ENCODE measurements around the gene NRP2. TPM values are rescaled to one million over a fixed set of nuclear protein-coding genes. Genes with fewer than 3 reads are reported as not detected.

NRP2 gene
- 1 to 10 TPM; 7.1 to 8.1 TPM for total RNA-seq

GRCh38 chr2:205682239-205682970 lies at the start of gene NRP2:
NRP2 (plus strand) TSS chr2:205682501; CDS start chr2:205683291, 790 bp downstream.
- ChIA-PET POLR2A (no interaction called here), CTCF (interaction anchor here (1.0 kb wide), 2 partner anchors 8 to 14 kb away, joined by 3 read pairs; no protein-coding TSS in a partner anchor)
- H3K27ac Mint-ChIP-seq: no peak within 1 kb of the TSS
- H3K36me3 Mint-ChIP-seq (ENCODE audit: low read depth): no peaks in the 10 kb centered on the region
- peak; percentile 72 for DNase-seq
- no peaks in the 10 kb centered on the region for H3K9me3 Mint-ChIP-seq
- H3K4me1 Mint-ChIP-seq: peaks cover 52% of the 10 kb centered on the region
- H3K4me3 Mint-ChIP-seq: peak within 1 kb of the TSS; percentile 82
- H3K27me3 Mint-ChIP-seq: peaks cover 78% of the 10 kb centered on the region

- Mint-ChIP-seq H3K36me3 (ENCODE audit: low read depth) (no peaks in the 10 kb centered on the region), H3K4me3 (no peak overlapping the region), H3K9me3 (no peaks in the 10 kb centered on the region), H3K27me3 (no peaks in the 10 kb centered on the region), H3K4me1 (peaks cover 15% of the 10 kb centered on the region), H3K27ac (no peak overlapping the region)
- ChIA-PET CTCF (no interaction called here), POLR2A (no interaction called here)
- DNase-seq: no peak
Measured at GRCh38 chr2:205633994-205634393, 48.3 kb upstream of the NRP2 start.

GRCh38 chr2:205636549-205637319 lies 45.6 kb upstream of the NRP2 start:
- POLR2A ChIA-PET: no interaction called here
- Mint-ChIP-seq H3K4me3 (no peak overlapping the region), H3K9me3 (peaks cover 3% of the 10 kb centered on the region), H3K4me1 (peaks cover 15% of the 10 kb centered on the region), H3K36me3 (ENCODE audit: low read depth) (no peaks in the 10 kb centered on the region), H3K27ac (peak overlapping the region; percentile 27), H3K27me3 (peaks cover 3% of the 10 kb centered on the region)
- no peak for DNase-seq
- CTCF ChIA-PET: interaction anchor here (1.0 to 1.3 kb wide), 4 partner anchors 11 to 39 kb away, joined by 3 to 4 read pairs (median 4); no protein-coding TSS in a partner anchor

- POLR2A ChIA-PET: no interaction called here
- CTCF ChIA-PET: interaction anchor here (1.1 to 1.3 kb wide), 3 partner anchors 11 to 38 kb away, joined by 3 to 4 read pairs (median 4); no protein-coding TSS in a partner anchor
Measured at GRCh38 chr2:205637320-205637602, 45.0 kb upstream of the NRP2 start.

GRCh38 chr2:205637779-205638503 lies 44.4 kb upstream of the NRP2 start:
- Mint-ChIP-seq H3K9me3 (peaks cover 3% of the 10 kb centered on the region), H3K27me3 (peaks cover 5% of the 10 kb centered on the region), H3K27ac (no peak overlapping the region), H3K4me1 (peaks cover 15% of the 10 kb centered on the region), H3K4me3 (no peak overlapping the region), H3K36me3 (ENCODE audit: low read depth) (no peaks in the 10 kb centered on the region)
- no peak for DNase-seq
- ChIA-PET CTCF (interaction anchor here (1.1 to 1.3 kb wide), 2 partner anchors 17 to 38 kb away, joined by 4 read pairs; no protein-coding TSS in a partner anchor), POLR2A (interaction anchor here (0.9 kb wide), 1 partner anchor 9 kb away, joined by 4 read pairs; no protein-coding TSS in a partner anchor)

More at GRCh38 chr2:205637320-205637602, 45.0 kb upstream of the NRP2 start:
- Mint-ChIP-seq H3K36me3 (ENCODE audit: low read depth) (no peaks in the 10 kb centered on the region), H3K4me3 (no peak overlapping the region), H3K9me3 (peaks cover 3% of the 10 kb centered on the region), H3K4me1 (peaks cover 15% of the 10 kb centered on the region), H3K27me3 (peaks cover 3% of the 10 kb centered on the region), H3K27ac (no peak overlapping the region)
- DNase-seq: no peak

GRCh38 chr2:205640716-205641115 lies 41.6 kb upstream of the NRP2 start:
- H3K4me3 Mint-ChIP-seq: no peak overlapping the region
- H3K4me1 Mint-ChIP-seq: peaks cover 15% of the 10 kb centered on the region
- peaks cover 7% of the 10 kb centered on the region for H3K27me3 Mint-ChIP-seq
- no peak overlapping the region for H3K27ac Mint-ChIP-seq
- peaks cover 3% of the 10 kb centered on the region for H3K9me3 Mint-ChIP-seq
- ChIA-PET POLR2A (no interaction called here), CTCF (interaction anchor here (0.6 to 1.2 kb wide), 2 partner anchors 29 to 753 kb away, joined by 3 read pairs; no protein-coding TSS in a partner anchor)
- H3K36me3 Mint-ChIP-seq (ENCODE audit: low read depth): no peaks in the 10 kb centered on the region
- no peak for DNase-seq

GRCh38 chr2:205642599-205643356 lies 39.5 kb upstream of the NRP2 start:
- peaks cover 7% of the 10 kb centered on the region for H3K27me3 Mint-ChIP-seq
- no peak overlapping the region for H3K4me3 Mint-ChIP-seq
- ChIA-PET POLR2A (interaction anchor here (0.7 kb wide), 1 partner anchor 20 kb away, joined by 3 read pairs; no protein-coding TSS in a partner anchor), CTCF (interaction anchor here (1.0 kb wide), 1 partner anchor 20 kb away, joined by 3 read pairs; no protein-coding TSS in a partner anchor)
- peaks cover 3% of the 10 kb centered on the region for H3K9me3 Mint-ChIP-seq
- H3K36me3 Mint-ChIP-seq (ENCODE audit: low read depth): no peaks in the 10 kb centered on the region
- peaks cover 3% of the 10 kb centered on the region for H3K4me1 Mint-ChIP-seq
- DNase-seq: no peak
- no peak overlapping the region for H3K27ac Mint-ChIP-seq

GRCh38 chr2:205643391-205643885 lies 38.9 kb upstream of the NRP2 start:
- Mint-ChIP-seq H3K4me3 (no peak overlapping the region), H3K36me3 (ENCODE audit: low read depth) (no peaks in the 10 kb centered on the region), H3K27ac (no peak overlapping the region), H3K4me1 (no peaks in the 10 kb centered on the region), H3K27me3 (peaks cover 7% of the 10 kb centered on the region), H3K9me3 (peaks cover 3% of the 10 kb centered on the region)
- ChIA-PET CTCF (interaction anchor here (1.0 kb wide), 1 partner anchor 20 kb away, joined by 3 read pairs; no protein-coding TSS in a partner anchor), POLR2A (interaction anchor here (0.7 kb wide), 1 partner anchor 20 kb away, joined by 3 read pairs; no protein-coding TSS in a partner anchor)
- DNase-seq: no peak

- H3K4me1 Mint-ChIP-seq: no peaks in the 10 kb centered on the region
- CTCF ChIA-PET: interaction anchor here (1.1 to 1.8 kb wide), 2 partner anchors 15 to 83 kb away, joined by 3 to 5 read pairs; no protein-coding TSS in a partner anchor
- peaks cover 7% of the 10 kb centered on the region for H3K27me3 Mint-ChIP-seq
- H3K27ac Mint-ChIP-seq: no peak overlapping the region
- H3K9me3 Mint-ChIP-seq: peaks cover 3% of the 10 kb centered on the region
- no peaks in the 10 kb centered on the region for H3K36me3 Mint-ChIP-seq (ENCODE audit: low read depth)
- no peak for DNase-seq
- H3K4me3 Mint-ChIP-seq: no peak overlapping the region
- POLR2A ChIA-PET: no interaction called here
Measured at GRCh38 chr2:205644018-205644417, 38.3 kb upstream of the NRP2 start.

GRCh38 chr2:205646680-205647079 lies 35.6 kb upstream of the NRP2 start:
- Mint-ChIP-seq H3K9me3 (no peaks in the 10 kb centered on the region), H3K4me3 (no peak overlapping the region), H3K4me1 (no peaks in the 10 kb centered on the region), H3K27ac (no peak overlapping the region), H3K27me3 (peaks cover 5% of the 10 kb centered on the region), H3K36me3 (ENCODE audit: low read depth) (no peaks in the 10 kb centered on the region)
- ChIA-PET CTCF (no interaction called here), POLR2A (interaction anchor here (0.6 kb wide), 1 partner anchor 463 kb away, joined by 10 read pairs; no protein-coding TSS in a partner anchor)
- DNase-seq: no peak

- ChIA-PET POLR2A (no interaction called here), CTCF (interaction anchor here (1.4 kb wide), 1 partner anchor 12 kb away, joined by 4 read pairs; no protein-coding TSS in a partner anchor)
- no peaks in the 10 kb centered on the region for H3K4me1 Mint-ChIP-seq
- no peak overlapping the region for H3K27ac Mint-ChIP-seq
- no peaks in the 10 kb centered on the region for H3K27me3 Mint-ChIP-seq
- H3K4me3 Mint-ChIP-seq: no peak overlapping the region
- no peaks in the 10 kb centered on the region for H3K36me3 Mint-ChIP-seq (ENCODE audit: low read depth)
- H3K9me3 Mint-ChIP-seq: no peaks in the 10 kb centered on the region
- DNase-seq: no peak
Measured at GRCh38 chr2:205650450-205650849, 31.9 kb upstream of the NRP2 start.

GRCh38 chr2:205650931-205651330 lies 31.4 kb upstream of the NRP2 start:
- no peaks in the 10 kb centered on the region for H3K4me1 Mint-ChIP-seq
- no peak for DNase-seq
- no peaks in the 10 kb centered on the region for H3K27me3 Mint-ChIP-seq
- no peak overlapping the region for H3K4me3 Mint-ChIP-seq
- CTCF ChIA-PET: interaction anchor here (0.9 to 1.4 kb wide), 3 partner anchors 11 to 1388 kb away, joined by 3 to 8 read pairs (median 4); no protein-coding TSS in a partner anchor
- H3K27ac Mint-ChIP-seq: no peak overlapping the region
- POLR2A ChIA-PET: no interaction called here
- no peaks in the 10 kb centered on the region for H3K36me3 Mint-ChIP-seq (ENCODE audit: low read depth)
- H3K9me3 Mint-ChIP-seq: no peaks in the 10 kb centered on the region

All from activated CD4-positive, alpha-beta T cell treated with anti-CD3 and anti-CD28 coated beads, Interleukin-2, amount 10 ng/mL, durations not matched to agents 7 days and 5 days (primary cell).